GM10266 (cell line): ENCODE results near the gene GNAZ.

Experiments
- DNase-seq: peaks from one replicate; pipeline ENCODE4 v3.0.0; 2012; ENCODE audit errors: extremely low spot score
- CTCF ChIP-seq: IDR thresholded peaks from 2 replicates; pipeline ENCODE4 v1.5.1; 2012; ENCODE audit warnings: mild to moderate bottlenecking, low read depth; ENCODE audit not compliant: control insufficient read depth, insufficient read depth; ENCODE audit errors: missing control alignments

GNAZ gene

GRCh38 chr22:23121424-23121823 is 51.1 kb downstream of the GNAZ start:
- TF ChIP-seq CTCF: no peak
- no peak for DNase-seq

DNA sequence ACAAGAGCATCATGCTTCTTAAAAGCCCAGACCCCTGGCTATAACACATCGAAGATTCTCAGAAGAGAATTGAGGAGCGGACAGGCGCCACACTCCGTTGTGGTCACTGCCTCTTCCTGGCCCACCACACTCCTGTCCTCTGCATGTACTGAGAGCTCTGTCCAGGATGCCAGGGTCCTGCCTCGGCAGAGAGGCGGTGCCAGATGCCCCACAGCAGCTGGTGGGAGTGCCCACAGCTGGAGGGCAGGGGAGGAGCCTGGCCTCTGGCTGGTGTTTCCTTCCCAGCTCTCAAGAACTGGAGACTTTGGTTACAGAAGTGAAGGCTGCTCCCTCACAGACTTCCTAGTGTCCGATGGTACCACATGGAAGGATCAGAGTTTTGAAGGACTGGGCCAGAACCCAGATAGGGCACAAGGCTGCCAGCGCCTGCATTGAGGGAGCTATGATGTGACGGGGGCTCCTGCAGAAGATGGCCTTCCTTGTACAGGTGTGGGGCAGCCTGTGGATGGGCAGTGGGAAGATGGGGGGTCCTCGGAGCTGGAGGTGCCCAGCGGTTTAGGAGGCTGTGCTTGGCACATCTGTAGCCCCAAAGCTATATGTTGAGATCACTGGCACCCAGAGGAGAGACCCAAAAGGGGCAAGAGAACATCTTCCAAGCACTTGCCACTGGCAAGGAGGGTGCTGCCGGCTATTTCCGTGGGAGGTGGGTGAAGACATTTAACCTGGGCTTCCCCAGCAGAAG is 52.1 kb downstream of the GNAZ start:
- DNase-seq: no peak

GRCh38 chr22:23122992-23123803 is 52.9 kb downstream of the GNAZ start:
- TF ChIP-seq CTCF: no peak

More for the DNA sequence above, 52.1 kb downstream of the GNAZ start:
- TF ChIP-seq CTCF: no peak

DNA sequence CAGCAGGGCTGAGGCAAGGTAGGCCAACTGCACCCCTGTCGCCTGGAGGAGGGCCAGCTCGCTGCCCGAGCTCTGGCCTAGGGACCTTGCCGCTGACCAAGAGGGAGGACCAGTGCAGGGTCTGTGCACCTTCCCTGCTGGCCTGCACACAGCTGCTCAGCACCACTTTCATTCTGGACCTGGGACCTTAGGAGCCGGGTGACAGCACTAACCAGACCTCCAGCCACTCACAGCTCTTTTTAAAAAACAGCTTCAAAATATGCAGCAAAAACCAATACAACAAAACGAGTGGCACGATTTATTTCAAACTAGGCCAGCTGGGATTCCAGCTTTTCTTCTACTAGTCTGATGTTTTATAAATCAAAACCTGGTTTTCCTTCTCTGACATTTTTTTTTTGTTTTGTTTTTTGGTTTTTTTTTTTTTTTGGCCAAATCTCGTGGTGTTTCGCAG is 53.5 kb downstream of the GNAZ start:
- TF ChIP-seq CTCF: no peak
- no peak for DNase-seq

More at GRCh38 chr22:23122992-23123803, 52.9 kb downstream of the GNAZ start:
- DNase-seq: no peak

- DNase-seq: no peak
- no peak for TF ChIP-seq CTCF
These were observed 54.5 kb downstream of the GNAZ start for GRCh38 chr22:23124611-23125511.

DNA sequence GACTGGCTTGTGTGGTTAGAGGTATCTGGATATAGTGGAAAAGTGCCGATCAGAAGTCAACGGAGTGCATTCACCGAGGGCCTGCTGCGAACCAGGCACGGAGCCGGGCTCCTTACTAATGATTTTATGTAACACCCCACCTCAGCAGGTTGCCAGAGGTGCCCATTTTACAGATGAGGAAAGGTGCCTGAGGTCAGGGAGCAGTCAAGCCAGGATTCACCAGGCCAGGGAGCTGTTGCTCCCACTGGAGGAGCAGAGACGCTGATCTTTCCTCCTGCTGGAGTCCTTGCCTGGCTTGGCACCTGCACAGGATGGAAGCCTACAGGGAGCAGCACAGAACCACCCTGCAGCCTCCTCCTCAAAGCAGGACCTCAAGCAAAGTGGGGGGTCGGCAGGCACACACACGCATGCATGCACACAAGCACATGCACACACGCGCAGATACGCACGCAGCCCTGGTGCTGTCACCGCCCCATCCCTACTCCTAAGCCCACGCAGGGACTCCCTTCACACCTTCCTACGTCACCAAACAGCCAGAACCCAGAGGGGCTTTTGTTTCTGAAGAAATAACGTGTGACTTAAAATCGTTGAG is 55.3 kb downstream of the GNAZ start:
- no peak for DNase-seq
- no peak for TF ChIP-seq CTCF
